K562 (cell line): ENCODE measurements around the gene TNNT1. TPM values are rescaled to one million over a fixed set of nuclear protein-coding genes. Genes with fewer than 3 reads are reported as not detected.

Source experiments
- CHD2 ChIP-seq: IDR thresholded peaks from 2 replicates; pipeline ENCODE4 v1.6.1; 2011; ENCODE audit warnings: low read depth, low read length
- KLF1 ChIP-seq: fragments of 450-650 bp; IDR thresholded peaks from 2 replicates; pipeline ENCODE4 v1.6.1; 2016; ENCODE audit warnings: missing genetic modification characterization, missing compliant biosample characterization
- MAFF ChIP-seq: IDR thresholded peaks from 2 replicates; pipeline ENCODE4 v1.6.1; 2012; ENCODE audit warnings: low read length, improper control_type of control experiment
- MAZ ChIP-seq, 2 experiments: fragments of 450-650 bp in 1 of 2; sonication (generic) in 1 of 2; formaldehyde crosslinking; IDR thresholded peaks in 1 of 2; conservative IDR thresholded peaks in 1 of 2; 2 replicates each; pipeline versions ENCODE4 v1.4.0 to v1.5.0; 2020; ENCODE audit warnings: mild to moderate bottlenecking in 1 of 2, missing genetic modification reagents in 1 of 2
- MCM7 ChIP-seq, 2 experiments: fragments of 450-650 bp; IDR thresholded peaks; 2 replicates each; pipeline ENCODE4 v1.6.1; 2016 to 2018
- POLR2A ChIP-seq: fragments of 450-650 bp; conservative IDR thresholded peaks from 2 replicates; pipeline ENCODE4 v1.6.1; 2016
- POLR2B ChIP-seq: fragments of 450-650 bp; IDR thresholded peaks from 2 replicates; pipeline ENCODE4 v1.6.1; 2018; ENCODE audit warnings: low read depth; ENCODE audit not compliant: partially characterized antibody
- RBM34 ChIP-seq: fragments of 200-400 bp; formaldehyde crosslinking; IDR thresholded peaks from 2 replicates; pipeline ENCODE4 v1.6.1; 2018; ENCODE audit warnings: low read length, borderline replicate concordance; ENCODE audit not compliant: insufficient read depth
- SIX5 ChIP-seq, 2 experiments: IDR thresholded peaks; 2 replicates each; pipeline ENCODE4 v1.6.1; 2011; ENCODE audit warnings: low read length in 2 of 2, borderline replicate concordance in 1 of 2, low read depth in 1 of 2, mild to moderate bottlenecking in 1 of 2, moderate library complexity in 1 of 2; ENCODE audit not compliant: insufficient read depth in 1 of 2
- TBP ChIP-seq: optimal IDR thresholded peaks from 2 replicates; pipeline ENCODE3; 2011; ENCODE audit warnings: low read depth, low read length, improper control_type of control experiment
- YY1 ChIP-seq, 3 experiments: IDR thresholded peaks; 2 replicates each; pipeline ENCODE4 v1.6.1; 2011; ENCODE audit warnings: low read length in 2 of 3, mild to moderate bottlenecking in 2 of 3, moderate library complexity in 2 of 3, borderline replicate concordance in 1 of 3, control low read depth in 1 of 3, low read depth in 1 of 3; ENCODE audit not compliant: insufficient read depth in 3 of 3, insufficient replicate concordance in 2 of 3, control insufficient read depth in 1 of 3, insufficient read length in 1 of 3; ENCODE audit errors: extremely low read depth in 1 of 3
- polyA plus RNA-seq, 8 experiments: library from polyadenylated mRNA; depleted of rRNA in 4 of 8; stranded (reverse) in 5 of 8; unstranded in 3 of 8; fragments of >200 nt; fragmentation: Nextera tagmentation in 2 of 8; fragmentation: Illumina TruSeq in 1 of 8; extraction: Ambion mirVana in 2 of 8; extraction: Trizol in 1 of 8; gene quantifications; 2 replicates each; pipeline versions ENCODE4 v1.2.1 to v1.2.3, GENCODE V29; 2011 to 2014; ENCODE audit warnings: inconsistent platforms in 1 of 8, missing spikeins in 1 of 8
- total RNA-seq, 7 experiments: library from RNA; depleted of rRNA in 6 of 7; stranded (reverse); fragments of >200 nt in 6 of 7; fragmentation: Illumina TruSeq in 2 of 7; extraction: Trizol in 2 of 7; gene quantifications; 2 replicates each; pipeline versions ENCODE4 v1.2.1 to v1.2.3, GENCODE V29; 2011 to 2021; ENCODE audit warnings: low replicate concordance in 1 of 7
- TF ChIP-seq, protein P1 (sequence below): sonication (generic); formaldehyde crosslinking; IDR thresholded peaks from 2 replicates; pipeline ENCODE4 v1.8.0; 2022; ENCODE audit warnings: mild to moderate bottlenecking, missing genetic modification reagents
- TF ChIP-seq, protein P2 (sequence below), 2 experiments: fragments of 250-450 bp in 1 of 2; fragments of 450-650 bp in 1 of 2; sonication (Bioruptor Pico) in 1 of 2; IDR thresholded peaks; 2 replicates each; pipeline versions ENCODE4 v1.6.1 to v1.8.0; 2016 to 2021; ENCODE audit warnings: mild to moderate bottlenecking in 2 of 2, moderate library complexity in 2 of 2, missing compliant biosample characterization in 1 of 2, missing genetic modification characterization in 1 of 2
- TF ChIP-seq, protein P3 (sequence below): sonication (generic); formaldehyde crosslinking; IDR thresholded peaks from 2 replicates; pipeline ENCODE4 v1.9.0; 2022; ENCODE audit warnings: mild to moderate bottlenecking, missing genetic modification reagents
- TF ChIP-seq, protein P4 (sequence below): fragments of 200-800 bp; sonication (Bioruptor generic); IDR thresholded peaks from 2 replicates; pipeline ENCODE4 v1.6.1; 2016; ENCODE audit warnings: missing genetic modification characterization, missing compliant biosample characterization

The TNNT1 gene
- total and polyA plus RNA-seq, 9 of the 15 experiments (the other 6 are each of a cell fraction or from before 2014, with no cell fraction given), result 31.8 to 390 (median 227) TPM

DNA sequence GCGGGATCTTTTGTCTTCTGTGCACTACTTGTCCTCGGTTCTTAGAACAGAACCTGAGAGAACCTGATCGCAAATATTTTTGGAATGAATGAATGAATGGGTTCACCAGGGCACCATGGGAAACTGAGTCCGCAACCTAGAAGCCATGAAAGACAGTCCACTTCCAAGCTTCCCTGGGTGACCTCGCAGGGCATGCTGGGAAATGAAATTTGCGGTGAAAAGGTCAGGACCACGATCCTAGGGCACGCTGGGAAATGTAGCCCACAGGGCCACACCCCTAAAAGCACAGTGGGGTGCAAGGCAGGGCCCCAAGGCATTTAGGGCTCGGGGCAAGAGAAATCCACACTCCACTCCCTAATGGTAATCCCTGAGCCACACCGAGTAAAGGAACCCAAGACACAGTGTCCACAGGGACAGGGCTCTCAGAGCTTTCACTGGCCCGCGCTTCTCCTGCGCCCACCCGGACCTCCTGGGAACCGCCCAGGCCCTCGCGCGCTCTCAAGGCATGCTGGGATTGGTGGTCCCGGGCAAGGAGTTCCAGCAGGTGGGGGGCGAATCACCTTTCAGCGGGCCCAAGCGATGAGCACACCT, 30.5 kb downstream of the TNNT1 start (continued):
- no peak for TF ChIP-seq MCM7 (IDR thresholded peaks at IDR 0.05)
- no peak for TF ChIP-seq KLF1
- peak in 2 of 3 experiments; percentile 9 to 56 for TF ChIP-seq YY1 (IDR thresholded peaks at IDR 0.05; ENCODE audit: borderline replicate concordance in 1 of 3, control insufficient read depth in 1 of 3, extremely low read depth in 1 of 3, insufficient read depth in 3 of 3, insufficient read length in 1 of 3, insufficient replicate concordance in 2 of 3, low read depth in 1 of 3, low read length in 2 of 3)
- no peak for TF ChIP-seq CHD2
- peak; percentile 15 to 18; a peak in 2 of 4 replicates for TF ChIP-seq SIX5 (IDR thresholded peaks at IDR 0.05; ENCODE audit: borderline replicate concordance in 1 of 2, insufficient read depth in 1 of 2, low read depth in 1 of 2, low read length in 2 of 2)
- TF ChIP-seq RBM34, result no peak
- TF ChIP-seq, protein P1, sequence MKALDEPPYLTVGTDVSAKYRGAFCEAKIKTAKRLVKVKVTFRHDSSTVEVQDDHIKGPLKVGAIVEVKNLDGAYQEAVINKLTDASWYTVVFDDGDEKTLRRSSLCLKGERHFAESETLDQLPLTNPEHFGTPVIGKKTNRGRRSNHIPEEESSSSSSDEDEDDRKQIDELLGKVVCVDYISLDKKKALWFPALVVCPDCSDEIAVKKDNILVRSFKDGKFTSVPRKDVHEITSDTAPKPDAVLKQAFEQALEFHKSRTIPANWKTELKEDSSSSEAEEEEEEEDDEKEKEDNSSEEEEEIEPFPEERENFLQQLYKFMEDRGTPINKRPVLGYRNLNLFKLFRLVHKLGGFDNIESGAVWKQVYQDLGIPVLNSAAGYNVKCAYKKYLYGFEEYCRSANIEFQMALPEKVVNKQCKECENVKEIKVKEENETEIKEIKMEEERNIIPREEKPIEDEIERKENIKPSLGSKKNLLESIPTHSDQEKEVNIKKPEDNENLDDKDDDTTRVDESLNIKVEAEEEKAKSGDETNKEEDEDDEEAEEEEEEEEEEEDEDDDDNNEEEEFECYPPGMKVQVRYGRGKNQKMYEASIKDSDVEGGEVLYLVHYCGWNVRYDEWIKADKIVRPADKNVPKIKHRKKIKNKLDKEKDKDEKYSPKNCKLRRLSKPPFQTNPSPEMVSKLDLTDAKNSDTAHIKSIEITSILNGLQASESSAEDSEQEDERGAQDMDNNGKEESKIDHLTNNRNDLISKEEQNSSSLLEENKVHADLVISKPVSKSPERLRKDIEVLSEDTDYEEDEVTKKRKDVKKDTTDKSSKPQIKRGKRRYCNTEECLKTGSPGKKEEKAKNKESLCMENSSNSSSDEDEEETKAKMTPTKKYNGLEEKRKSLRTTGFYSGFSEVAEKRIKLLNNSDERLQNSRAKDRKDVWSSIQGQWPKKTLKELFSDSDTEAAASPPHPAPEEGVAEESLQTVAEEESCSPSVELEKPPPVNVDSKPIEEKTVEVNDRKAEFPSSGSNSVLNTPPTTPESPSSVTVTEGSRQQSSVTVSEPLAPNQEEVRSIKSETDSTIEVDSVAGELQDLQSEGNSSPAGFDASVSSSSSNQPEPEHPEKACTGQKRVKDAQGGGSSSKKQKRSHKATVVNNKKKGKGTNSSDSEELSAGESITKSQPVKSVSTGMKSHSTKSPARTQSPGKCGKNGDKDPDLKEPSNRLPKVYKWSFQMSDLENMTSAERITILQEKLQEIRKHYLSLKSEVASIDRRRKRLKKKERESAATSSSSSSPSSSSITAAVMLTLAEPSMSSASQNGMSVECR (CRISPR knock-in tag), result peak; percentile 5; the same call in 1 of the 2 replicates
- TF ChIP-seq, protein P2, sequence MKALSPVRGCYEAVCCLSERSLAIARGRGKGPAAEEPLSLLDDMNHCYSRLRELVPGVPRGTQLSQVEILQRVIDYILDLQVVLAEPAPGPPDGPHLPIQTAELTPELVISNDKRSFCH (CRISPR knock-in tag; IDR thresholded peaks at IDR 0.05), result no peak
- TF ChIP-seq, protein P2 (tag; IDR thresholded peaks at IDR 0.05), result peak; percentile 55; the same call in 1 of the 2 replicates
- TF ChIP-seq POLR2A, result 0 out of 2 replicates have a peak, but pooled peaks have one; percentile 46
- peak; percentile 46 for TF ChIP-seq TBP
- TF ChIP-seq, protein P3, sequence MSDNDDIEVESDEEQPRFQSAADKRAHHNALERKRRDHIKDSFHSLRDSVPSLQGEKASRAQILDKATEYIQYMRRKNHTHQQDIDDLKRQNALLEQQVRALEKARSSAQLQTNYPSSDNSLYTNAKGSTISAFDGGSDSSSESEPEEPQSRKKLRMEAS (CRISPR knock-in tag), result 0 out of 2 replicates have a peak, but pooled peaks have one; percentile 31
- peak in 1 of 2 experiments; percentile 18; a peak in 1 of 4 replicates for TF ChIP-seq MAZ (CRISPR knock-in tag; conservative IDR thresholded peaks at IDR 0.05 in 1 of 2, IDR thresholded peaks at IDR 0.05 in 1 of 2)
- TF ChIP-seq MAFF, result no peak
- TF ChIP-seq, protein P4, sequence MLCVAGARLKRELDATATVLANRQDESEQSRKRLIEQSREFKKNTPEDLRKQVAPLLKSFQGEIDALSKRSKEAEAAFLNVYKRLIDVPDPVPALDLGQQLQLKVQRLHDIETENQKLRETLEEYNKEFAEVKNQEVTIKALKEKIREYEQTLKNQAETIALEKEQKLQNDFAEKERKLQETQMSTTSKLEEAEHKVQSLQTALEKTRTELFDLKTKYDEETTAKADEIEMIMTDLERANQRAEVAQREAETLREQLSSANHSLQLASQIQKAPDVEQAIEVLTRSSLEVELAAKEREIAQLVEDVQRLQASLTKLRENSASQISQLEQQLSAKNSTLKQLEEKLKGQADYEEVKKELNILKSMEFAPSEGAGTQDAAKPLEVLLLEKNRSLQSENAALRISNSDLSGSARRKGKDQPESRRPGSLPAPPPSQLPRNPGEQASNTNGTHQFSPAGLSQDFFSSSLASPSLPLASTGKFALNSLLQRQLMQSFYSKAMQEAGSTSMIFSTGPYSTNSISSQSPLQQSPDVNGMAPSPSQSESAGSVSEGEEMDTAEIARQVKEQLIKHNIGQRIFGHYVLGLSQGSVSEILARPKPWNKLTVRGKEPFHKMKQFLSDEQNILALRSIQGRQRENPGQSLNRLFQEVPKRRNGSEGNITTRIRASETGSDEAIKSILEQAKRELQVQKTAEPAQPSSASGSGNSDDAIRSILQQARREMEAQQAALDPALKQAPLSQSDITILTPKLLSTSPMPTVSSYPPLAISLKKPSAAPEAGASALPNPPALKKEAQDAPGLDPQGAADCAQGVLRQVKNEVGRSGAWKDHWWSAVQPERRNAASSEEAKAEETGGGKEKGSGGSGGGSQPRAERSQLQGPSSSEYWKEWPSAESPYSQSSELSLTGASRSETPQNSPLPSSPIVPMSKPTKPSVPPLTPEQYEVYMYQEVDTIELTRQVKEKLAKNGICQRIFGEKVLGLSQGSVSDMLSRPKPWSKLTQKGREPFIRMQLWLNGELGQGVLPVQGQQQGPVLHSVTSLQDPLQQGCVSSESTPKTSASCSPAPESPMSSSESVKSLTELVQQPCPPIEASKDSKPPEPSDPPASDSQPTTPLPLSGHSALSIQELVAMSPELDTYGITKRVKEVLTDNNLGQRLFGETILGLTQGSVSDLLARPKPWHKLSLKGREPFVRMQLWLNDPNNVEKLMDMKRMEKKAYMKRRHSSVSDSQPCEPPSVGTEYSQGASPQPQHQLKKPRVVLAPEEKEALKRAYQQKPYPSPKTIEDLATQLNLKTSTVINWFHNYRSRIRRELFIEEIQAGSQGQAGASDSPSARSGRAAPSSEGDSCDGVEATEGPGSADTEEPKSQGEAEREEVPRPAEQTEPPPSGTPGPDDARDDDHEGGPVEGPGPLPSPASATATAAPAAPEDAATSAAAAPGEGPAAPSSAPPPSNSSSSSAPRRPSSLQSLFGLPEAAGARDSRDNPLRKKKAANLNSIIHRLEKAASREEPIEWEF (CRISPR knock-in tag), result no peak
- no peak for TF ChIP-seq POLR2B
